H1 (cell line): ENCODE measurements around the gene GABPB2.

Experiments used
- BACH1 ChIP-seq: IDR thresholded peaks from 2 replicates; pipeline ENCODE4 v1.6.1; 2012; ENCODE audit warnings: low read length, improper control_type of control experiment
- CEBPB ChIP-seq: IDR thresholded peaks from 2 replicates; pipeline ENCODE4 v1.6.1; 2012; ENCODE audit warnings: low read depth, low read length
- CTCF ChIP-seq, 3 experiments: IDR thresholded peaks; 1 replicate in 2 of 3; 2 replicates in 1 of 3; pipeline versions ENCODE4 v1.5.1 to v1.6.1; 2011; ENCODE audit warnings: low read length in 3 of 3, mild to moderate bottlenecking in 3 of 3, inconsistent platforms in 2 of 3, low read depth in 1 of 3, moderate library complexity in 1 of 3; ENCODE audit not compliant: insufficient read depth in 1 of 3; ENCODE audit errors: control extremely low read depth in 1 of 3
- GABPA ChIP-seq: IDR thresholded peaks from 2 replicates; pipeline ENCODE4 v1.6.1; 2011; ENCODE audit warnings: mild to moderate bottlenecking, low read length, moderate library complexity, borderline replicate concordance; ENCODE audit not compliant: insufficient read depth
- KDM5A ChIP-seq: fragments of 200-600 bp; IDR thresholded peaks from 2 replicates; pipeline ENCODE4 v1.7.1; 2012; ENCODE audit warnings: mild to moderate bottlenecking, low read length, inconsistent platforms, mixed read lengths
- MAX ChIP-seq: IDR thresholded peaks from 2 replicates; pipeline ENCODE4 v1.6.1; 2012; ENCODE audit warnings: inconsistent platforms
- POLR2A ChIP-seq, 2 experiments: IDR thresholded peaks; 1 replicate in 1 of 2; 2 replicates in 1 of 2; pipeline ENCODE4 v1.6.1; 2011; ENCODE audit warnings: low read depth in 2 of 2, low read length in 2 of 2, mild to moderate bottlenecking in 2 of 2; ENCODE audit errors: control extremely low read depth in 1 of 2
- USF2 ChIP-seq: IDR thresholded peaks from 2 replicates; pipeline ENCODE4 v1.6.1; 2011; ENCODE audit warnings: low read length, improper control_type of control experiment
- YY1 ChIP-seq: IDR thresholded peaks from 2 replicates; pipeline ENCODE4 v1.6.1; 2011; ENCODE audit warnings: low read depth, mild to moderate bottlenecking, low read length

GRCh38 chr1:151143986-151144385, 73.4 kb downstream of the GABPB2 start:
- TF ChIP-seq CTCF (IDR thresholded peaks at IDR 0.05; ENCODE audit: control extremely low read depth in 1 of 3, insufficient read depth in 1 of 3, low read depth in 1 of 3, low read length in 3 of 3) (no peak), POLR2A (IDR thresholded peaks at IDR 0.05; ENCODE audit: control extremely low read depth in 1 of 2, low read depth in 2 of 2, low read length in 2 of 2) (no peak), MAX (no peak), CEBPB (no peak), YY1 (no peak), USF2 (no peak), GABPA (no peak), KDM5A (no peak), BACH1 (no peak)
